ENCODE results near the gene INPP5B. TPM values are rescaled to one million over a fixed set of nuclear protein-coding genes. Genes with fewer than 3 reads are reported as not detected.

The INPP5B gene
- total and polyA plus RNA-seq, 8 donors, result 7.5 to 16.1 (median 12.3) TPM

GRCh38 chr1:37932759-37933158 lies 14.1 kb downstream of the INPP5B start:
- DNase-seq (no peak), ATAC-seq (no peak), FAIRE-seq (no peak)
- Histone ChIP-seq H3K36me3 (no peaks in the 10 kb centered on the region), H3K4me1 (peaks cover 0 to 9% (median 0%) of the 10 kb centered on the region in 3 donors), H3K4me3 (no peak overlapping the region), H3K9me3 (no peaks in the 10 kb centered on the region), H3K27ac (no peak overlapping the region), H3K27me3 (no peaks in the 10 kb centered on the region)
- no peak for TF ChIP-seq CTCF (IDR thresholded peaks at IDR 0.05)
- 82 to 87% methylated on average over 4 of the region's 4 CpGs for WGBS, 2 donors
- intact Hi-C loops (cut with DNase I), result no loop called here

- FAIRE-seq (peak; percentile 68), ATAC-seq (peak; percentile 99 to 100 (median 100)), DNase-seq (peak; percentile 96 to 99 (median 97))
- TF ChIP-seq CTCF (IDR thresholded peaks at IDR 0.05), result no peak
- Histone ChIP-seq H3K36me3 (no peaks in the 10 kb centered on the region), H3K27ac (peak overlapping the region in 2 of 4 donors; percentile 7 to 48), H3K4me3 (peak overlapping the region; percentile 66 to 96 (median 82)), H3K27me3 (no peaks in the 10 kb centered on the region), H3K4me1 (peaks cover 0 to 9% (median 0%) of the 10 kb centered on the region in 3 donors), H3K9me3 (no peaks in the 10 kb centered on the region)
- intact Hi-C loops (cut with DNase I), result no loop called here
- WGBS, 2 donors, result 1% methylated on average over 66 to 68 of the region's 68 CpGs
These were observed 15.3 kb downstream of the INPP5B start for GRCh38 chr1:37931361-37932158.

GRCh38 chr1:37931102-37931360 lies 15.8 kb downstream of the INPP5B start:
- Histone ChIP-seq H3K4me1 (peaks cover 0 to 9% (median 0%) of the 10 kb centered on the region in 3 donors), H3K4me3 (peak overlapping the region; percentile 66 to 96 (median 82)), H3K9me3 (no peaks in the 10 kb centered on the region), H3K27ac (no peak overlapping the region), H3K27me3 (no peaks in the 10 kb centered on the region), H3K36me3 (no peaks in the 10 kb centered on the region)
- no peak for DNase-seq
- 16 to 17% methylated on average over 6 of the region's 6 CpGs for WGBS, 2 donors
- TF ChIP-seq CTCF (IDR thresholded peaks at IDR 0.05), result no peak
- peak in 1 of 4 donors; percentile 2 for ATAC-seq
- intact Hi-C loops (cut with DNase I), result no loop called here
- FAIRE-seq, result no peak

GRCh38 chr1:37930246-37931101 lies 16.4 kb downstream of the INPP5B start:
- DNase-seq (peak in 1 of 6 donors; percentile 19), ATAC-seq (no peak), FAIRE-seq (no peak)
- TF ChIP-seq CTCF (IDR thresholded peaks at IDR 0.05), result no peak
- Histone ChIP-seq H3K36me3 (no peaks in the 10 kb centered on the region), H3K4me1 (peaks cover 0 to 9% (median 0%) of the 10 kb centered on the region in 3 donors), H3K9me3 (no peaks in the 10 kb centered on the region), H3K27ac (no peak overlapping the region), H3K27me3 (no peaks in the 10 kb centered on the region), H3K4me3 (peak overlapping the region in 1 of 4 donors; percentile 96)
- 77 to 81% methylated on average over 13 of the region's 13 CpGs for WGBS, 2 donors
- intact Hi-C loops (cut with DNase I), result no loop called here
